Astrocyte of the cerebellum (primary cell): ENCODE data around the gene EVX1.

Experiments
- DNase-seq: peaks from one replicate; pipeline ENCODE4 v3.0.0-alpha.2; 2011; ENCODE audit warnings: low read depth
- H3K4me3 ChIP-seq: 2 replicates; pipeline ENCODE4 v1.5.1; 2011; ENCODE audit warnings: mild to moderate bottlenecking, low read depth, low read length, moderate library complexity
- CTCF ChIP-seq: IDR thresholded peaks from 2 replicates; pipeline ENCODE4 v1.5.1; 2012; ENCODE audit warnings: low read length, low read depth, moderate library complexity, mild to moderate bottlenecking; ENCODE audit errors: missing control alignments
- in situ Hi-C: cut with HindIII; loops from 2 replicates; pipeline ENCODE4 v1.10.0; 2017; ENCODE audit warnings: low sequenced_read_pairs

The EVX1 gene

GRCh38 chr7:27241189-27242056, 1.2 kb upstream of the EVX1 start:
- in situ Hi-C loops: no loop called here
- no peak for TF ChIP-seq CTCF
- H3K4me3 ChIP-seq: no peak overlapping the region
- DNase-seq: no peak

GRCh38 chr7:27242154-27242553, 448 bp upstream of the EVX1 start:
- in situ Hi-C loops: no loop called here
- no peak for DNase-seq
- TF ChIP-seq CTCF: no peak
- H3K4me3 ChIP-seq: no peak overlapping the region

GRCh38 chr7:27243340-27244163, 950 bp downstream of the EVX1 start:
- in situ Hi-C loops: no loop called here
- no peak for TF ChIP-seq CTCF
- no peak for DNase-seq
- H3K4me3 ChIP-seq: no peak overlapping the region

GRCh38 chr7:27244488-27245123, 2.0 kb downstream of the EVX1 start:
- no peak for DNase-seq
- H3K4me3 ChIP-seq: no peak overlapping the region
- TF ChIP-seq CTCF: no peak
- in situ Hi-C loops: no loop called here

GRCh38 chr7:27245124-27245797, 2.7 kb downstream of the EVX1 start:
- DNase-seq: no peak
- H3K4me3 ChIP-seq: no peak overlapping the region
- in situ Hi-C loops: no loop called here
- no peak for TF ChIP-seq CTCF
